GM19023 (cell line): ENCODE results near the gene COPS8.
A peak's percentile ranks its signal among the peaks of the same experiment; 100 is the strongest.

Experiments used
- ATAC-seq: cut with Tn5 transposase; IDR thresholded peaks from one replicate; pipeline ENCODE4 v1.9.1; 2021; ENCODE audit warnings: mild to moderate bottlenecking, moderate library complexity; ENCODE audit not compliant: unreplicated experiment

COPS8 gene

GRCh38 chr2:237085248-237086221, at the start of gene COPS8:
Gene COPS8 (plus strand): TSS chr2:237085889. CDS start chr2:237085965, 76 bp downstream.
- ATAC-seq, result peak; percentile 99

GRCh38 chr2:237039301-237040031, 46.2 kb upstream of the COPS8 start:
- no peak for ATAC-seq

GRCh38 chr2:237041231-237041630, 44.5 kb upstream of the COPS8 start:
- no peak for ATAC-seq

- no peak for ATAC-seq
Measured at GRCh38 chr2:237042101-237042500, 43.6 kb upstream of the COPS8 start.

- ATAC-seq, result no peak
Measured at GRCh38 chr2:237043866-237044265, 41.8 kb upstream of the COPS8 start.

GRCh38 chr2:237044281-237044680, 41.4 kb upstream of the COPS8 start:
- no peak for ATAC-seq

GRCh38 chr2:237045449-237045848, 40.2 kb upstream of the COPS8 start:
- ATAC-seq, result no peak

GRCh38 chr2:237048595-237048994, 37.1 kb upstream of the COPS8 start:
- ATAC-seq, result no peak

GRCh38 chr2:237051861-237052260, 33.8 kb upstream of the COPS8 start:
- no peak for ATAC-seq

- ATAC-seq, result no peak
Measured at GRCh38 chr2:237053066-237053465, 32.6 kb upstream of the COPS8 start.

GRCh38 chr2:237055386-237056100, 30.1 kb upstream of the COPS8 start:
- ATAC-seq, result no peak

- no peak for ATAC-seq
Measured at GRCh38 chr2:237056287-237056875, 29.3 kb upstream of the COPS8 start.

GRCh38 chr2:237057107-237057506, 28.6 kb upstream of the COPS8 start:
- no peak for ATAC-seq

- peak; percentile 83 for ATAC-seq
Measured at GRCh38 chr2:237057893-237058300, 27.8 kb upstream of the COPS8 start.

- ATAC-seq, result no peak
Measured at GRCh38 chr2:237058423-237058822, 27.3 kb upstream of the COPS8 start.

GRCh38 chr2:237059155-237059875, 26.4 kb upstream of the COPS8 start:
- ATAC-seq, result peak; percentile 61

- ATAC-seq, result no peak
Measured at GRCh38 chr2:237060534-237061312, 25.0 kb upstream of the COPS8 start.

GRCh38 chr2:237061356-237061755, 24.3 kb upstream of the COPS8 start:
- ATAC-seq, result no peak

- ATAC-seq, result no peak
Measured at GRCh38 chr2:237062585-237062984, 23.1 kb upstream of the COPS8 start.
